Muscle layer of duodenum (tissue), 2 donors: ENCODE results near the gene NRXN2.

Source experiments
- H3K27ac ChIP-seq: one replicate; pipeline ENCODE4 v1.7.0; 2013; ENCODE audit warnings: mild to moderate bottlenecking, low read length
- H3K27me3 ChIP-seq: one replicate; pipeline ENCODE4 v1.7.0; 2013; ENCODE audit warnings: low read depth, mild to moderate bottlenecking, control low read depth, low read length
- H3K36me3 ChIP-seq, 2 donors: one replicate each; pipeline ENCODE4 v1.7.0; 2013; ENCODE audit warnings: low read length in 2 of 2, control low read depth in 1 of 2, mild to moderate bottlenecking in 1 of 2; ENCODE audit not compliant: insufficient read depth in 2 of 2, control insufficient read depth in 1 of 2
- H3K4me1 ChIP-seq, 2 donors: one replicate each; pipeline ENCODE4 v1.7.0; 2013; ENCODE audit warnings: low read length in 2 of 2, mild to moderate bottlenecking in 2 of 2, control low read depth in 1 of 2, moderate library complexity in 1 of 2; ENCODE audit not compliant: insufficient read depth in 2 of 2, control insufficient read depth in 1 of 2
- H3K4me3 ChIP-seq, 2 donors: one replicate each; pipeline ENCODE4 v1.7.0; 2013; ENCODE audit warnings: low read length in 2 of 2, low read depth in 1 of 2, mild to moderate bottlenecking in 1 of 2
- H3K9me3 ChIP-seq, 2 donors: one replicate each; pipeline ENCODE4 v1.7.0; 2013; ENCODE audit warnings: low read length in 2 of 2, control low read depth in 1 of 2, mild to moderate bottlenecking in 1 of 2; ENCODE audit not compliant: control insufficient read depth in 1 of 2
- donor health status: healthy.

NRXN2 gene

GRCh38 chr11:64627371-64627770, 95.6 kb downstream of the NRXN2 start:
- Histone ChIP-seq H3K4me1 (peaks cover 0 to 11% of the 10 kb centered on the region in 2 donors), H3K36me3 (no peaks in the 10 kb centered on the region), H3K4me3 (no peak overlapping the region), H3K27me3 (no peaks in the 10 kb centered on the region), H3K27ac (no peak overlapping the region), H3K9me3 (no peaks in the 10 kb centered on the region)

DNA sequence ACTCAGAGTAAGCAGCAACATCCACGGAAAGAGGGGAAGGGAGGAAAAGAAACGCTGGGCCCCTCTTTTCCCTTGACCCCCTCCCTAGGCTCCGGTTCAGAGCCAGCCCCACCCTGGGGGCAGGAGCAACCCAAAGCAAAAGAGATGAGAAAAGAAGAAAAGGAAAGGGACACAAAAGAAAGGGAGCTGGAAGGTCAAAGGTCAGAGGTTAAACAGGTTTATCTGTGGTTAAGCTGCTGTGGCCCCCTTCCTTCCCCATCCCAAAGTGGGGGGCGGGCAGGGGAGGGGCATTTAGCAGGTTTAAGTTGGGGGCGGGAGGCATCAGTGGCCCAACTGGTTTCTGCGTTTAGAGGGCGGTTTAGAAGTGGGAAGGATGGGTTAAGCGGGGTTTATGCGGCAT, 96.4 kb downstream of the NRXN2 start:
- H3K27me3 ChIP-seq: no peaks in the 10 kb centered on the region
- H3K4me3 ChIP-seq: no peak overlapping the region
- H3K4me1 ChIP-seq: peaks cover 0 to 11% of the 10 kb centered on the region in 2 donors
- no peaks in the 10 kb centered on the region for H3K36me3 ChIP-seq
- no peaks in the 10 kb centered on the region for H3K9me3 ChIP-seq
- no peak overlapping the region for H3K27ac ChIP-seq

GRCh38 chr11:64624883-64625481, 98.0 kb downstream of the NRXN2 start:
- H3K4me1 ChIP-seq: peaks cover 4 to 15% of the 10 kb centered on the region in 2 donors
- no peaks in the 10 kb centered on the region for H3K36me3 ChIP-seq
- no peak overlapping the region for H3K27ac ChIP-seq
- no peaks in the 10 kb centered on the region for H3K27me3 ChIP-seq
- no peak overlapping the region for H3K4me3 ChIP-seq
- no peaks in the 10 kb centered on the region for H3K9me3 ChIP-seq

- H3K4me3 ChIP-seq: no peak overlapping the region
- no peak overlapping the region for H3K27ac ChIP-seq
- H3K4me1 ChIP-seq: peaks cover 6 to 8% of the 10 kb centered on the region in 2 donors
- no peaks in the 10 kb centered on the region for H3K36me3 ChIP-seq
- no peaks in the 10 kb centered on the region for H3K9me3 ChIP-seq
- no peaks in the 10 kb centered on the region for H3K27me3 ChIP-seq
Observed at GRCh38 chr11:64622681-64623080, 100.3 kb downstream of the NRXN2 start.

GRCh38 chr11:64621283-64622019, 101.5 kb downstream of the NRXN2 start:
- Histone ChIP-seq H3K27me3 (no peaks in the 10 kb centered on the region), H3K36me3 (no peaks in the 10 kb centered on the region), H3K27ac (no peak overlapping the region), H3K4me1 (peaks cover 6 to 8% of the 10 kb centered on the region in 2 donors), H3K4me3 (no peak overlapping the region), H3K9me3 (no peaks in the 10 kb centered on the region)

- no peaks in the 10 kb centered on the region for H3K27me3 ChIP-seq
- no peak overlapping the region for H3K4me3 ChIP-seq
- H3K4me1 ChIP-seq: peaks cover 6 to 8% of the 10 kb centered on the region in 2 donors
- H3K27ac ChIP-seq: no peak overlapping the region
- H3K9me3 ChIP-seq: no peaks in the 10 kb centered on the region
- H3K36me3 ChIP-seq: no peaks in the 10 kb centered on the region
Observed at GRCh38 chr11:64620381-64620971, 102.5 kb downstream of the NRXN2 start.

GRCh38 chr11:64619811-64620380, 103.1 kb downstream of the NRXN2 start:
- H3K4me1 ChIP-seq: peaks cover 6 to 8% of the 10 kb centered on the region in 2 donors
- no peak overlapping the region for H3K4me3 ChIP-seq
- H3K27ac ChIP-seq: no peak overlapping the region
- H3K36me3 ChIP-seq: no peaks in the 10 kb centered on the region
- H3K27me3 ChIP-seq: no peaks in the 10 kb centered on the region
- H3K9me3 ChIP-seq: no peaks in the 10 kb centered on the region

GRCh38 chr11:64619196-64619595, 103.8 kb downstream of the NRXN2 start:
- no peak overlapping the region for H3K27ac ChIP-seq
- H3K4me1 ChIP-seq: peaks cover 6 to 8% of the 10 kb centered on the region in 2 donors
- no peaks in the 10 kb centered on the region for H3K9me3 ChIP-seq
- H3K36me3 ChIP-seq: no peaks in the 10 kb centered on the region
- H3K27me3 ChIP-seq: no peaks in the 10 kb centered on the region
- no peak overlapping the region for H3K4me3 ChIP-seq

GRCh38 chr11:64616817-64617216, 106.2 kb downstream of the NRXN2 start:
- H3K4me3 ChIP-seq: no peak overlapping the region
- no peak overlapping the region for H3K27ac ChIP-seq
- H3K36me3 ChIP-seq: no peaks in the 10 kb centered on the region
- H3K9me3 ChIP-seq: no peaks in the 10 kb centered on the region
- H3K4me1 ChIP-seq: peaks cover 6 to 8% of the 10 kb centered on the region in 2 donors
- H3K27me3 ChIP-seq: no peaks in the 10 kb centered on the region

- Histone ChIP-seq H3K4me3 (no peak overlapping the region), H3K27me3 (no peaks in the 10 kb centered on the region), H3K27ac (no peak overlapping the region), H3K9me3 (no peaks in the 10 kb centered on the region), H3K4me1 (peaks cover 0 to 3% of the 10 kb centered on the region in 2 donors), H3K36me3 (no peaks in the 10 kb centered on the region)
Observed at GRCh38 chr11:64614917-64615316, 108.1 kb downstream of the NRXN2 start.

DNA sequence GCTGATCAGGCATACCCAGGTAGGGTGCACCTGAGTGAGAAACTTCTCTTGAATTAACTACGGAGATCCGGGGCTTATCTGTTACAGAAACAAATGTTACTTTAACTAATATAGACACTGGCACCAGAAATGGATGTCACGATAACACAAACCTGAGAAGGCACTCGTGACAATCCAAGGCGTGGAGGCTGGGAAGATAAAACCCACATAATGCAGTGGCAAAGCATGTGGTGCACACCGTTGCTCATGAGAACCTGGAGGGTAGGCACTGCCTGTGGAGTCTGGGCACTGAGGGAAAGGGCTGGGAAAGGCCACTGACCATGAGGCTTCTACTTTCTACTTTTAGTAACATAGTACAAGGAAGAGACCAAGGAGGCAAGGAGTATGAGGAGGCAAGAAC, 109.3 kb downstream of the NRXN2 start:
- H3K27me3 ChIP-seq: no peaks in the 10 kb centered on the region
- H3K27ac ChIP-seq: no peak overlapping the region
- no peaks in the 10 kb centered on the region for H3K9me3 ChIP-seq
- H3K36me3 ChIP-seq: no peaks in the 10 kb centered on the region
- no peak overlapping the region for H3K4me3 ChIP-seq
- no peaks in the 10 kb centered on the region for H3K4me1 ChIP-seq
